HG03066 (cell line): ENCODE results near the gene DNAAF8.
A peak's percentile ranks its signal among the peaks of the same experiment; 100 is the strongest.

Source experiments
- ATAC-seq: cut with Tn5 transposase; IDR thresholded peaks from one replicate; pipeline ENCODE4 v1.9.1; 2021; ENCODE audit warnings: low read depth; ENCODE audit not compliant: unreplicated experiment

The DNAAF8 gene

GRCh38 chr16:4734063-4734729 is at the start of gene DNAAF8, which contains the start of gene ANKS3:
Gene DNAAF8, plus strand, starts transcription at chr16:4734537. Its CDS starts 1,978 bp downstream, at chr16:4736515.
Gene ANKS3, minus strand, starts transcription at chr16:4734271. Its CDS starts 4,122 bp downstream, at chr16:4730149.
- ATAC-seq: peak; percentile 72

- ATAC-seq: no peak
These were observed 49.6 kb upstream of the DNAAF8 start for GRCh38 chr16:4684763-4685162.

- ATAC-seq: no peak
These were observed 49.0 kb upstream of the DNAAF8 start for GRCh38 chr16:4685292-4685691.

GRCh38 chr16:4685776-4686496 is 48.4 kb upstream of the DNAAF8 start:
- ATAC-seq: no peak

GRCh38 chr16:4686497-4687210 is 47.7 kb upstream of the DNAAF8 start:
- no peak for ATAC-seq

GRCh38 chr16:4687416-4687815 is 46.9 kb upstream of the DNAAF8 start:
- ATAC-seq: no peak

GRCh38 chr16:4687946-4688673 is 46.2 kb upstream of the DNAAF8 start:
- no peak for ATAC-seq

GRCh38 chr16:4688674-4689045 is 45.7 kb upstream of the DNAAF8 start:
- ATAC-seq: no peak

- ATAC-seq: no peak
These were observed 45.2 kb upstream of the DNAAF8 start for GRCh38 chr16:4689091-4689671.

- no peak for ATAC-seq
These were observed 44.3 kb upstream of the DNAAF8 start for GRCh38 chr16:4689864-4690704.

- ATAC-seq: no peak
These were observed 43.2 kb upstream of the DNAAF8 start for GRCh38 chr16:4690946-4691665.

GRCh38 chr16:4691666-4692412 is 42.5 kb upstream of the DNAAF8 start:
- ATAC-seq: no peak

GRCh38 chr16:4692460-4693295 is 41.7 kb upstream of the DNAAF8 start:
- peak; percentile 3 for ATAC-seq

GRCh38 chr16:4693296-4693955 is 40.9 kb upstream of the DNAAF8 start, which contains the start of gene NUDT16L1:
Gene NUDT16L1, plus strand, starts transcription at chr16:4693562. Its CDS starts 165 bp downstream, at chr16:4693727.
- ATAC-seq: peak; percentile 94

- peak; percentile 13 for ATAC-seq
These were observed 40.2 kb upstream of the DNAAF8 start for GRCh38 chr16:4693956-4694641.
